BLaER1 (cell line): ENCODE data around the gene ZDHHC24.

Experiments used
- H3K27ac ChIP-seq: shearing (Covaris generic); formaldehyde crosslinking; 2 replicates; pipeline ENCODE4 v1.8.1; 2022
- H3K27me3 ChIP-seq: shearing (Covaris generic); formaldehyde crosslinking; 2 replicates; pipeline ENCODE4 v1.8.1; 2022
- H3K36me3 ChIP-seq: shearing (Covaris generic); formaldehyde crosslinking; 2 replicates; pipeline ENCODE4 v1.8.1; 2022
- H3K4me1 ChIP-seq: shearing (Covaris generic); formaldehyde crosslinking; 2 replicates; pipeline ENCODE4 v1.8.1; 2022
- H3K4me2 ChIP-seq: shearing (Covaris generic); formaldehyde crosslinking; 2 replicates; pipeline ENCODE4 v1.8.1; 2022
- H3K4me3 ChIP-seq: shearing (Covaris generic); formaldehyde crosslinking; 2 replicates; pipeline ENCODE4 v1.8.1; 2022
- H3K9ac ChIP-seq: shearing (Covaris generic); formaldehyde crosslinking; 2 replicates; pipeline ENCODE4 v1.8.1; 2022
- H3K9me3 ChIP-seq: shearing (Covaris generic); formaldehyde crosslinking; 2 replicates; pipeline ENCODE4 v1.8.1; 2022
- H4K20me1 ChIP-seq: shearing (Covaris generic); formaldehyde crosslinking; 2 replicates; pipeline ENCODE4 v1.8.1; 2022
- Cebpa-rat ChIP-seq: shearing (Covaris generic); IDR thresholded peaks from 2 replicates; pipeline ENCODE4 v1.8.1; 2022

Gene ZDHHC24

GRCh38 chr11:66473608-66474515 lies 72.0 kb downstream of the ZDHHC24 start:
- no peak for TF ChIP-seq Cebpa-rat
- Histone ChIP-seq H3K27ac (no peak overlapping the region), H3K4me3 (no peak overlapping the region), H3K4me2 (no peak overlapping the region), H3K9ac (no peak overlapping the region), H3K36me3 (peaks cover 85% of the 10 kb centered on the region), H4K20me1 (peaks cover 41% of the 10 kb centered on the region), H3K4me1 (peaks cover 3% of the 10 kb centered on the region), H3K9me3 (no peaks in the 10 kb centered on the region), H3K27me3 (no peaks in the 10 kb centered on the region)

DNA sequence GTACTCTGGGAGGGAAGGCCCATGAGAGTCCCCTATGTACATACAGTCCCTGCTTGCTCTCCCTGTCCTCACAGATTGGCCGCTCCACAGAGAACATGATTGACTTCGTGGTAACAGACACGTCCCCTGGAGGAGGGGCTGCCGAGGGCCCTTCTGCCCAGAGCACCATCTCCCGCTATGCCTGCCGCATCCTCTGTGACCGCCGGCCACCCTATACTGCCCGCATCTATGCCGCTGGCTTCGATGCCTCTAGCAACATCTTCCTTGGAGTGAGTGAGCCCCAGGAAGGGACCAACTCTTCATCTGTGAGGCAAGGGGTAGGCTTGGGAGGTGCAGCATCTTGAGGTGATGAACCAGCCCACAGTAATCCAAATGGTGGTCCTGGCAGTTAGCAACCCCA lies 72.7 kb downstream of the ZDHHC24 start:
- no peak overlapping the region for H3K9ac ChIP-seq
- no peak overlapping the region for H3K4me2 ChIP-seq

GRCh38 chr11:66472054-66472453 lies 73.8 kb downstream of the ZDHHC24 start:
- no peak for TF ChIP-seq Cebpa-rat
- Histone ChIP-seq H3K4me2 (no peak overlapping the region), H4K20me1 (peaks cover 44% of the 10 kb centered on the region), H3K4me3 (no peak overlapping the region), H3K27me3 (no peaks in the 10 kb centered on the region), H3K36me3 (peaks cover 75% of the 10 kb centered on the region), H3K27ac (no peak overlapping the region), H3K9me3 (no peaks in the 10 kb centered on the region), H3K4me1 (peaks cover 20% of the 10 kb centered on the region), H3K9ac (no peak overlapping the region)

More for the DNA sequence above, 72.7 kb downstream of the ZDHHC24 start:
- no peaks in the 10 kb centered on the region for H3K27me3 ChIP-seq
- H3K9me3 ChIP-seq, result no peaks in the 10 kb centered on the region
- H3K27ac ChIP-seq, result no peak overlapping the region
- H3K4me3 ChIP-seq, result no peak overlapping the region
- peaks cover 9% of the 10 kb centered on the region for H3K4me1 ChIP-seq
- H3K36me3 ChIP-seq, result peaks cover 85% of the 10 kb centered on the region
- H4K20me1 ChIP-seq, result peaks cover 43% of the 10 kb centered on the region
- no peak for TF ChIP-seq Cebpa-rat

DNA sequence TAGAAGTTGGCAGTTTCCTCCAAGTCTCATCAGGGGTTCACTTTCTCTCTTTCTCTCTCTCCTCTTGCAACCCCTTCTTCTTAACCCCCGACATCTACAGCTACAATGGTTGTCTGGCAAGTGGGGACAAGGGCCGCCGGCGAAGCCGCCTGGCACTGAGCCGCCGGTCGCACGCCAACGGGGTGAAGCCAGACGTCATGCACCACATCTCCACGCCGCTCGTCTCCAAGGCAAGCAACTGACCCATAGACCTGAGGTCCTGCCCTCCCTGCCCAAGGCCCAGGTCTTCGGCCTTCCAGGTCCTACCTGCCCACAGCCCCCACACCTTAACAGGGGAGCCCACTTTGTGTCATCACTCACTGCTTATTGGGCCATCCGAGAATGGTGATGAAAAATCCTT lies 74.7 kb downstream of the ZDHHC24 start:
- no peak overlapping the region for H3K27ac ChIP-seq
- no peak overlapping the region for H3K4me2 ChIP-seq

More for the DNA sequence above, 74.7 kb downstream of the ZDHHC24 start:
- peaks cover 65% of the 10 kb centered on the region for H3K36me3 ChIP-seq
- no peaks in the 10 kb centered on the region for H3K27me3 ChIP-seq
- TF ChIP-seq Cebpa-rat, result no peak
- H3K4me3 ChIP-seq, result no peak overlapping the region
- H4K20me1 ChIP-seq, result peaks cover 35% of the 10 kb centered on the region
- no peaks in the 10 kb centered on the region for H3K9me3 ChIP-seq
- H3K9ac ChIP-seq, result no peak overlapping the region
- H3K4me1 ChIP-seq, result peaks cover 22% of the 10 kb centered on the region
